ENCODE results near the gene ZC2HC1B.
A peak's percentile ranks its signal among the peaks of the same experiment; 100 is the strongest.

The ZC2HC1B gene

DNA sequence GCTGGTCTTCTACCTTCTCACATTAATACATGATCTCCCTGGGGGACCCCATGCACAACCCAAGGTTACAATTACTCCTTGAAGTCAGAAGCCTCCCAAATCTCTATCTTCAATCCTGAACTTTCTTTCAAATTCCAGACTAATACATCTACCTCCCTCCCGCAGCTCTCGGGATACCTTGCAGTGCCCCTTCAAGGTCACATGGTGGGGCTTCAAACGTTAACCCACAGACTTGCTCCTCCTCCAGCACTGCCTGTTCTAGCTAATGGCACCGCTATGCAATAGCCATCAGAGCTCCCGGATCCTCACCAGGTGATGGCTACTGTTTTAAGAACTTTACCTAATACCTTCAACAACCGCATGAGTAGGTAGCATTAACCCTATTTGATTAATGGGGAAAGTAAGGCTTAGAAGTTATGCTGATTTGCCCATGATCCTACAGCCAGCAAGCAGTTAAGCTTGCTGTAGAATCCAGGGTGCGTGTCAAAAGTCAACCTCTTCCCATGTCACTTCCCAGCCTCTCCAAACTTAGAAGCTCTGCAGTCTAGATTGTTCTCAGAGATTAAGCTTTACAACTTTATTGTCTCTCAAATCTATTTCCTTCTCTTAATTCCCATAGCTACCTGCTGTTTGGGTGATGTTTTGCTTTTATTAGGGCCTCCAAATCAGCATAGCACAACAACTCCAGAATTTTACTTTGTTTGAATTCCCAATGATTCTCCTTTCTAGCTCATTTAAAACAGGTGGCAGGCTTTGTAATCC lies 99.1 kb downstream of the ZC2HC1B start:
- no peak for DNase-seq

DNA sequence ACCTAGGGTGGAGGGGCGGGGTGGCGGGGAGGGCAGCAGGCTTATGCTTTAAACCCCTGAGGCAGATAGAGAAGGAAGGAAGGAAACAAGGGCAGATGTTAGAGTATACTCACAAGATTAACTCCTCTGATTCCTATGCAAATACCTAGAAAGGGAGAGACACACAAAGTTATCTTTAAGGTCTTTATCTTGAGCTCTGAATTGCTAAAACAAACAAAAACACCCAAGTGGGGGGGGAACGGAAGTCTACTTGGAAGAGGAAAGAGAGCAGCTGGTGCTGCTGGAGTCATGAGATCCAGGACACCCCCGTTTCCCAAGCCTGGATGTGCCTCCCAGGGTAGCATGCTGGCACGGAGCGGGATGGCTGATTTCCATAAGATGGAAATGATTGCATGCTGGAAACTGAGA lies 100.4 kb downstream of the ZC2HC1B start:
- no peak for DNase-seq

DNA sequence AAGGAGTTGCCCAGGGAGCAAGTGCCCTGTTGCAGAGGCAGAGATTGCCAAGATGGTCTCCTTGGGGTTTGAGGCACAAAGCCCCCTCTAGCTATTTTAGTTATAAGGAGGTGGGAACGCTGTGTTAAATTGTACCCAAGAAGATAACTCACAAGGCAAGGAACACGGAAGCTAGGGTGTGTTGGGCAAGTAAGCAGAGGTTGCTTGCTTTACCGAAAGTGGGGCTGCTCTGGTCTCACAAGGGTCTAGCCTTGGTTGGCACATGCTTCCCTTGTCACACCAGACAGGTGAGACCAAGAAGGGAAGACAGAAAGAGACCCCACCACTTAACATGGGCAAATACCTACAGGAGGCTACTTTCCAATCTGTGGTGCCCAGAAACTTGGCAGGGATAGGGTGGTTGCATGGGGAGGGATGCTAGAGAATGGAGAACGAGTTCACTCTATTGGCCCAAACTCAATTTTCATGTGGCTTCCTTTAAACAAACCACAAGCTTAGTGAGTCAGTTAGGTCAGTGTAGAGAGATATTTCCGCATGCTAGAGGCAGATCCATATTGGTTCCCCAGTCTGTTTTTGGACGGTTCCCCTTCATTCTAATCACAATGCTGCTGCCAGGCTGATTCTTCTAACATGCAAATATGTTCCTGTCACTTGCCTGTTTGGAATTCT lies 101.4 kb downstream of the ZC2HC1B start:
- no peak for DNase-seq

DNA sequence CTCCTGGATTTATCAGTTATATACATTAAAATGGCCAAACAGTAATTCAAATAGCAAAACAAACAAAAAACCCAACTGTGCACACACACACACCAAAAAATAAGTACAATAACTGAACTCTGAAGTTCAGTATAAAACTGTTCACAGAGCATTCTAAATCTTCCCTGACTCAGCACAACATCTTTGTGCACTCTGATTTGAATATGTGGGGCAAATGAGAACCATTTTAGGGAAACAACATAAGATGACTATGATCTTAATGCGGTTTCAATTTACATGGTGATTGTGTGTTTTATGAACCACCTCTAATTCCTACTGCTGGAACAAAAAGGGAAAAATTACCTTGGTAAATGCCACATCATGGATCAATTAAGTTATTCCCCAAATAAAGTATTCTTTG lies 102.0 kb downstream of the ZC2HC1B start:
- no peak for DNase-seq

DNA sequence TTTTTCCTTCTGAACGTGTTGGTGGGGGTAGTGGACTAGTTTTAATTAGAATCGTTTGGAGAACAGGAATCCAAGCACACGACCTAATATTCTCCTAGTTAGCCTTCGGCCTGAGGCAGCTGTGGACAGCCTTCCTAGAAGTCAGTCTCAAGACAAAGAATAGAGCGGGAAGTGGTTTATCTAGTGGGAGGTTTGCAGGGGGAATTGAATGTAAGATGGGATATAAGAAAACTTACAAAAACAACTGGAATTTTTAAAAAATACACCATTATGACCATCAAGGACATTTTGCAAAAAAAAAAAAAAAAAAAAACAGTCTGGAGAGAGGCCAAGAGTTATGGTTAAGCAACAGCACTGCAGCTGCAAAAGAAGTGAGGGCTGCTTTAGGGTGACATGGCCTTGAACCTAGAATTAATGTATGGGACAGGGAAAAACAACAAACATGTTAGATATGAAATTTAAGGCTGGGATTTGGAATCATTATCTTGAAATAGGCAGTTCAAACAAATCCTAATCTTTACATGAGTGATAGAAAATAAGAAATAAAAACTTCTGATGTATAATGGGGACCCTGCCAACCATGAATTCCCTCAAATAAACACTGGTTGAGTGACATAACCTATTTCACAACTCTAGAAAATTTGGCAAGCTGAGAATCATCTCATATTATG lies 103.6 kb downstream of the ZC2HC1B start:
- no peak for DNase-seq

DNA sequence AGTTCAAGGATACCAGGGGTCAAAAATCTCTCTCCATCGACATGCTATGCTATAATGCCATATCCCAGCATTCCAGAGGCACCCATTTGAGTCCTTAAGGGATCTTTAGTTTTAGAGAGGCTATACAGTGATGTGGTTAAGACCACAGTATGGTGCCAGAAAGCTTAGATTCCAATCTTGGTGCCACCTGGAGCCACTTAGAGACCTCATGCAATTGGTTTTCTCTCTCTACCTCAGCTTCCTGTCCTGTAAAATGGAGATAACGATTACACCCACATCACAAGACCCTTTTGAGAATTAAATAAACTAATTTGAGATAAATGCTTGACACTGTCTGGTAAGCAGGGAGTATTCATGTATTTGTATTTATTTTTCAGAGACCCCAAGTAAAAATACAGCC lies 104.8 kb downstream of the ZC2HC1B start:
- DNase-seq = no peak

DNA sequence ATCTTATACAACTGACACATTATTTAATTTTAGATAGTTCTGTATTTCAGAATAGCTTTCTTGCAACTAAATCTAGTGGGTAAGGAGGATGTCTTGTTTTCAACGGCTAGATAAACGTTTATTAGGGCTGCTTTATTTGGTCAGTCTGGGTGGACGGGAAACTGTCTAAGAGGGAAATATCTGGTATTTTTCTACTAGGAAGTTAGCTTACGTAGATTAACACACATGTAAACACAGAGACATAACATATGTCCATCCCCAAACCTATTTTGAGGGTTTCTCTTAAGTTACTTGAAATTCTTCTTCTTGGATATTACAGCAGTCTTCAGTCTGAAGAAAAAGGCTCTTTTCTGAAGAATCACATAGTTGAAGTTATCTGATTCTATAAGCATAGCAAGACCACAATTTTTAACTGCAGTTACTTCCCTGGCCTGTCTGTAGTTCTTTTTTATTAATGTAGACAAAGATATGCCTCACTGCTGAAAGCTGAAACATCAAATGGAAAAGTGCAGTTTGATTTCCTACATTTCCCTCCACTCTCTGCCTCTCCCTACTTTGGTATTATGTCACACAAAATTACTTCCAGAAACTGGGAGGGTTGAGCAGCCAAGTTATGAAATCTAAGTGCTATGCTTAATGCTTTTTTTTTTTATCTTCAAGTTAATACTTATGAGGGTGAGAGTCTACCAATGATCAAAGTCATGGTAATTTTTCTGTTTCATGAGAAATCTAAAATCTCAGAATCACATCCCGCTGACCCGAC lies 106.4 kb downstream of the ZC2HC1B start:
- DNase-seq = no peak

DNA sequence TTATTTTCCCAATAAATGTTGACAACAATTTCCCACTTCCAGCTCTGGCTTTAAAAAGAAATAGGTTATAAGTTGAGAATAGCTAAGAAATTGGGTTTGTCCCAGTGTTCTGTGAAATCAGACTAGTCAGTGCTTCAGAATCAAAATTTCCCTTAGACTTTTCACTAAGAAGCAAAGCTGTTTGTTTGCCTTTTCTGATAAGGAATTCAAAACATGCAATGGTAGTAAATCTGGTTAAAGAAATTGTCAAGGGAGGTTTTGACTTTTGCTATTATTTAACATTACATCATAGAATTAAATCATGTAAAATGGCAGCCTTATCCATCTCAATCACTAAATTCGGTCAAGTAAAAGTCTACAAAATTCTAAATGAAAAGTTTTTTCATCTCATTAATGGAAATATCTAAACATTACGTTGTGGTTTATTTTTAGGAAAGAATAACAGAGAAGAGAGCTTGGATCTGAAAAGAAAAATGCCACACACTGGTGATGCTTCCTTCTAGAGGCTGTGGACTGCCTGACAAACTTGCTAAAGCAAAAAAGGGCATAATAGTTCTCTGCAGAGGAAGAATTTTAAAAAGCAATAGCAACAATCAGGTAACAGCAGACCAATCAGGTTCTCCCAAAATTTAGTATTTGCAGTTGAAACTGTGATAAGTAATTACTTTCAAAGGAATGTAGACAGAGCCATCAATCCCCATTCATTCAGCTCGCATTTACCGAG lies 107.4 kb downstream of the ZC2HC1B start:
- DNase-seq = peak in 1 of 3 experiments; percentile 17

DNA sequence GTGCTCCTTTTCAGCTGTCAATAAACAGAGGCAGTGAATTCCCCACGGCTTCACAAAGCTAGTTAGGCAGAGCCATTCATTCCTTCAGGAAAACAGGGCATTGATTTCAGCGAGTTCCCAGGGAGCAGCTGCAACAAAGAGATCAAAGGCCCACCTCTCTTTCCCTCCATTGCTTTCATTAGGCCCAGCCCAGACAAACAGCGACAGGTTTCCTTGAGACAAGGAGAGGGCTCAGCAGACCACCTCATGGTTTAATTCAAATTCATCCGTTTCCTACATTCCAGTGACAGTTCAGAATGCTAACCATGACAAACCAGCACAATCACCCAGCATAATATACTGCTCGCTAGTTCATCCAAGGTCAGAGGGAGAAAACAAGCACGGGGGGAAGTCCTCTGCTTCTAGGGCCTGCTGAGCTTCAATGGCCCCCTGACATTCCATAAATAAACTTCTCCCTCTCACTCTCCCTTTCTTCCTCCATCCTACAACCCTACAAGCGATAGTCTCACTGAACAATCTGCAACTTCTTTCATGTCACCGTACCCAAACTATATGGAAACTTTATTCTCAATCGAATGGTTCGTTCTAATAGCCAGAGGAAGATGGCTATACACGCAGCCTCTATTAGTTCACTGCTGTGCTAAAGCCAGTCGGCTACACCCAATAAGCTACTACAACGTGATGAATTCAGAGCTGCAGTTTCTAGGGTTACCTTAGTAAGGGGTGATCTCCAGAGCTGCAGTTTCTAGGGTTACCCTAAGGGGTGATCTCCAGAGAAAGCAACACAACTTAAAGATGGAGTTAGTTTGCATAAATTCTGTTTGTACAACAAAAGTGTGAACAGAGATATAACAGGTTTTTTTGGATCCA lies 109.1 kb downstream of the ZC2HC1B start:
- DNase-seq = no peak

DNA sequence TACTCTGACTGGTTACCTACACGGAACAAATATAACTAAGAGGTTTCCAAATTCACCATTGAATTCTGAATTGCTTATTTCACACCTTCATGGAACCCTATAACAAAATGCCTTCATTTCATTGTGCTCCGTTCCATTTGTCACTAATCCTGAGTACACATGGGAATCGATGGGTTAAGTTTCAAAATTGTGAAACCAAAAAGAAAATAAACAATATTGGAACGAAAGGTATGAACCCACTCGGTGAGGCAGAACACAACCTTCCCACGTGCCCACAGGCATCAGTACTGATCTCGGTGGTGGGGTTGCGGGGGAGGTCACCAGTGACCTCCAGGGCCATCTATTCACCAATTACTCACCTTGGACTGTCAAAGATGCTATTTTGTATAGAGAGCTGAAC lies 109.8 kb downstream of the ZC2HC1B start:
- no peak for DNase-seq

DNA sequence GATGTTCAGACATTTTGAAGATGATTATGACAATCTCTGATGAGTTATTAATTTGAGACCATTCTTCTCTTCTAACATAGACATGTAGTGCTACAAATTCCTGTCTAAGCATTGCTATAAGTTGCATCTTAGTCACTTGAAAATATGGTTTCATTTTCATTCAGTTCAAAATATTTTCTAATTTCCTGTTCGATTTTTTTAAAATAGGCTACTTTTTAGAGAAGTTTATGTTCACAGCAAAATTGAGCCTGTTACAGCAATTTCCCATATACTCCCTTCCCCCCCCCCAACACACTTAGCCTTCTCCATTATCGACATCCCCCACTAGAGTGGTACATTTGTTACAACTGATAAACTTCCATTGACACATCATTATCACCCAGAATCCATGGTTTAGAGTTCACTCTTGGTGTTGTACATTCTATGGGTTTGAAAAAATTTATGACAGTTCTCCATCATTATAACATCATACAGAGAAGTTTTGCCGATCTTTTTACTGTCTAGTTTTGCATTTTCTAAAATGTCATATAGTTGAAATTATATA lies 112.6 kb downstream of the ZC2HC1B start:
- no peak for DNase-seq

DNA sequence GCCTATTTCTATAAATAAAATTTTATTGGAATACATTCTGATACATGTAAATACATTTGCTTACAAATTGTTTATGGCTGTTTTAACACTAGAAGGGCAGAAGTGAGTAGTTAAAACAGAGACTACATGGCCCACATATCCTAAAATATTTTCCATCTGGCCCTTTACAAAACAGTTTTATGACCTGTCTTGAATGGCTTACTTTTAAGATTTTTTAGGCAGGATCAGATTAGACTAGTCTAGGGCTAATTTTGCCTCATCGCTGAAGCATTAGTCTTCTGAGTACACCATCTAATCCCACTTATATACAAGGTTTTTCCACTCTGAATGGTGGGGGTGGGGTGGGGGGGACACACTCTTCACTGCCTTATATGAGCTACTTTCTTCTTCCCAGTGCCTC lies 116.6 kb downstream of the ZC2HC1B start:
- no peak for DNase-seq

DNA sequence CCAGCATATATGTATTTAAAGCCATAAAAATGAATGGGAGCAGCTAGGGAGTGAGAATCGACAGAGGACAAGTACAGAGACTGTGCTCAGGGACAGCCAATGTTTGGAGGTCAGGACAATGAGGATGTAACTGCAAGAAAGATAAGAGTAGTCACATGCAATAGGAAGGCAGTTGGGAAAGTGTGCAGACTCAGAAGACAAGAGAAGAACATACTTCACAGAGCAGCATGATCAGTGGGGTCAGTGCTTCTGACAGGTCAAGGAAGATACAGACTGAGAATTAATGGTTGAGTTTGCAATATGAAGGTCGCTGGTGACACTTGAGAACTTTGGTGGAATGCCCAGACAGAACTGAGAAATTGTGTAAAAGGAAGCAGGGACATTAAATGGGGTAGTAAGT lies 118.7 kb downstream of the ZC2HC1B start:
- no peak for DNase-seq

DNA sequence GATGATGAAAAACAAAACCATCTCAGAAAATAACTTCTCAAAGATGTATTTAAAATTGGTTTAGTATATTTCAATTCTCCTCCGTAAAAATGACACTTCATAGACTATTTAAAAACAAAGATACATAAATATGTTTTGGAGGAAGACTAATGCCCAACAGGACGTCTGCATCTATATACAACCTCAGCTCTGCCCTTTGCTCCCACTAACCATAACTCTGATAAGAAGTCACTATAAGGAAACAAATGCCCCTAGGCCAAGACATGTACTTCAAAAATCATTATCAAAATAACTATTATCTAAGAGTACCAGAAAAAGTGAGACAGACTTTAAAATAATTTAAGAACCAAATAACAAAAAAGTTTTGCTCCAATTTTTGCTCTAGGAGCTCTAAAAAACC lies 120.4 kb downstream of the ZC2HC1B start:
- DNase-seq = no peak

DNA sequence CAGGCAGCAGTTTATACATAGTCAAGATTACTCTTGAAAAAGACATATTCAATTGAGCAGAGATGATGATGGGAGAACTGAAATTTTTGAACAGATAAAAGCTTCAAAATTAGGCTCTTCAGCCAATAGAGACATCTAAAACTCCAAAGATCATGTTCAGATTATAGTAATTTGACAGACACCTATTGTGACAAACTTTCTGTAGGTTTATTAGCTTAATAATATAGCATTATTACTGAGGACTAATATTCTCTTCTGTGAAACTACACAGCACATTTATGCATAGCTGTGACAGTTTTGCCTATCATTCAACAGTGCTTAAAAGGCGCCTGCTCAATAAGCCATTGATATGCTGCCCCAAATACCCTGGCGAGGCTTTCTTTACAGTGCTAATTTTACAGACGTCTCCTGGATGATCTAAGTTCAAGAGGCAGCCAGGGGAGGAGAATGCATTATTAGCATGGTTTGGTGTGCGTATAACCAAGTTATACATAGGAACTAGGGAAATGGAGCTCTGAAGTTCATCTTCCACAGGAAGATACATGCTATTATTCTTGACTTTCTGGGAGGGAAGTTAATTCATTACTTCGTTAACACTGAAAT lies 122.3 kb downstream of the ZC2HC1B start:
- DNase-seq = no peak
